Endothelial cell of umbilical vein (primary cell): ENCODE results near the gene PCBD2. TPM values are rescaled to one million over a fixed set of nuclear protein-coding genes. Genes with fewer than 3 reads are reported as not detected.

Experiments used
- BruUV-seq: library from RNA; stranded (reverse); fragments of 400-500 nt; replicated peaks from 2 replicates; lab custom pipeline; 2021; lab: Mats Ljungman, UMichigan
- CTCF ChIA-PET: fragments of 300-600, 350-600 bp; sonication (Branson Sonifier 250); formaldehyde crosslinking; loops from one replicate; lab custom pipeline; 2021; ENCODE audit warnings: antibody characterized with exemption, inconsistent platforms; lab: Charles Lee
- POLR2A ChIA-PET: fragments of 300-600, 350-600 bp; sonication (Branson Sonifier 250); formaldehyde crosslinking; loops from one replicate; lab custom pipeline; 2021; ENCODE audit warnings: antibody characterized with exemption, inconsistent platforms; lab: Charles Lee
- DNase-seq: peaks from one replicate; pipeline ENCODE4 v3.0.0-alpha.2; 2011; ENCODE audit warnings: low read depth, low spot score
- FAIRE-seq: peaks from 2 replicates; lab custom pipeline; 2011; peaks lifted over from hg19 to GRCh38; lab: Jason Lieb, UNC
- H2AFZ ChIP-seq: 2 replicates; pipeline ENCODE4 v1.6.0; 2012; ENCODE audit warnings: low read depth, low read length, control low read depth, inconsistent platforms
- H3K27ac ChIP-seq: 2 replicates; pipeline ENCODE4 v1.5.1; 2011; ENCODE audit warnings: low read depth, mild to moderate bottlenecking, control low read depth, low read length, moderate library complexity; ENCODE audit not compliant: insufficient read depth
- H3K27me3 ChIP-seq, 2 experiments: 2 replicates each; pipeline versions ENCODE4 v1.6.0 to v1.6.1; 2011; ENCODE audit warnings: low read length in 2 of 2, mixed read lengths in 1 of 2; ENCODE audit not compliant: control insufficient read depth in 2 of 2, insufficient read depth in 2 of 2
- H3K36me3 ChIP-seq, 2 experiments: 2 replicates in 1 of 2; 3 replicates in 1 of 2; pipeline ENCODE4 v1.5.1; 2011; ENCODE audit warnings: low read length in 2 of 2, mild to moderate bottlenecking in 1 of 2, moderate library complexity in 1 of 2; ENCODE audit not compliant: control insufficient read depth in 2 of 2, insufficient read depth in 2 of 2; ENCODE audit errors: extremely low read depth in 1 of 2
- H3K4me1 ChIP-seq: 3 replicates; pipeline ENCODE4 v1.5.1; 2011; ENCODE audit warnings: mild to moderate bottlenecking, low read length; ENCODE audit not compliant: control insufficient read depth, insufficient read depth; ENCODE audit errors: extremely low read depth
- H3K4me2 ChIP-seq: 2 replicates; pipeline ENCODE4 v1.6.1; 2011; ENCODE audit warnings: low read length, control low read depth, mixed read lengths; ENCODE audit not compliant: insufficient read depth
- H3K4me3 ChIP-seq, 3 experiments: fragments of 200-600 bp in 1 of 3; sonication (generic), shearing (Covaris generic) in 1 of 3; replicated peaks in 1 of 3; 2 replicates each; pipeline ENCODE4 v1.5.1; 2011 to 2016; ENCODE audit warnings: control low read depth in 3 of 3, low read length in 3 of 3, mild to moderate bottlenecking in 2 of 3, inconsistent platforms in 1 of 3, low read depth in 1 of 3, moderate library complexity in 1 of 3; ENCODE audit not compliant: insufficient read depth in 1 of 3
- H3K79me2 ChIP-seq: 2 replicates; pipeline ENCODE4 v1.6.0; 2012; ENCODE audit warnings: low read length, inconsistent platforms; ENCODE audit not compliant: control insufficient read depth, insufficient read depth
- H3K9ac ChIP-seq: replicated peaks from 2 replicates; pipeline ENCODE3; 2011; ENCODE audit warnings: low read length, control low read depth; ENCODE audit not compliant: insufficient read depth; ENCODE audit errors: extremely low read depth
- H3K9me1 ChIP-seq: replicated peaks from 3 replicates; pipeline ENCODE4 v1.6.0; 2011; ENCODE audit warnings: mild to moderate bottlenecking, low read length; ENCODE audit not compliant: control insufficient read depth, insufficient read depth; ENCODE audit errors: extremely low read depth
- H3K9me3 ChIP-seq: replicated peaks from 2 replicates; pipeline ENCODE4 v1.5.1; 2012; ENCODE audit warnings: low read length, inconsistent platforms; ENCODE audit not compliant: control insufficient read depth, insufficient read depth
- H4K20me1 ChIP-seq: replicated peaks from 2 replicates; pipeline ENCODE3; 2011; ENCODE audit warnings: mild to moderate bottlenecking, low read length; ENCODE audit not compliant: control insufficient read depth, insufficient read depth; ENCODE audit errors: extremely low read depth
- CTCF ChIP-seq, 2 donors: IDR thresholded peaks; 1 replicate in 1 of 2; 2 replicates in 1 of 2; pipeline ENCODE4 v1.5.1; 2011; ENCODE audit warnings: low read length in 2 of 2, mild to moderate bottlenecking in 2 of 2, moderate library complexity in 2 of 2, control low read depth in 1 of 2, inconsistent platforms in 1 of 2, low read depth in 1 of 2; ENCODE audit not compliant: insufficient read depth in 1 of 2; ENCODE audit errors: extremely low read depth in 1 of 2
- EZH2 ChIP-seq: IDR thresholded peaks from 2 replicates; pipeline ENCODE4 v1.6.1; 2012; ENCODE audit warnings: borderline replicate concordance, low read depth, mild to moderate bottlenecking, moderate library complexity, low read length, inconsistent platforms; ENCODE audit not compliant: severe bottlenecking
- FOS ChIP-seq: IDR thresholded peaks from 2 replicates; pipeline ENCODE4 v1.6.1; 2011; ENCODE audit warnings: mild to moderate bottlenecking, low read length, moderate library complexity, borderline replicate concordance; ENCODE audit not compliant: insufficient read depth
- GATA2 ChIP-seq: IDR thresholded peaks from 2 replicates; pipeline ENCODE4 v1.7.0; 2011; ENCODE audit warnings: low read depth, mild to moderate bottlenecking, moderate library complexity, mixed read lengths, low read length; ENCODE audit not compliant: insufficient read length, insufficient read depth
- JUN ChIP-seq: IDR thresholded peaks from 2 replicates; pipeline ENCODE4 v1.6.1; 2011; ENCODE audit warnings: borderline replicate concordance, low read depth; ENCODE audit not compliant: insufficient read length, insufficient read depth
- MAX ChIP-seq: IDR thresholded peaks from 2 replicates; pipeline ENCODE4 v1.6.1; 2011; ENCODE audit not compliant: insufficient read depth, insufficient read length
- MYC ChIP-seq: IDR thresholded peaks from one replicate; pipeline ENCODE4 v1.6.1; 2011; ENCODE audit warnings: mild to moderate bottlenecking, low read depth, low read length
- POLR2A ChIP-seq: IDR thresholded peaks from 2 replicates; pipeline ENCODE4 v1.6.1; 2012; ENCODE audit warnings: low read depth, mild to moderate bottlenecking, control low read depth, low read length
- POLR2AphosphoS5 ChIP-seq: IDR thresholded peaks from 2 replicates; pipeline ENCODE4 v1.6.1; 2012; ENCODE audit warnings: low read depth, mild to moderate bottlenecking, control low read depth, low read length, moderate library complexity; ENCODE audit not compliant: insufficient read depth
- dilution Hi-C: fragments of 300-500 bp; cut with MboI; formaldehyde crosslinking; loops from one replicate; pipeline ENCODE4 v1.15.0; 2019; ENCODE audit warnings: low sequenced_read_pairs; ENCODE audit not compliant: extremely low pct_ligation_motif_present
- intact Hi-C: fragments of 100-400 bp; cut with micrococcal nuclease; formaldehyde crosslinking; loops from one replicate; pipeline ENCODE4 v1.10.0; 2022
- polyA plus RNA-seq, 4 experiments: library from polyadenylated mRNA; depleted of rRNA in 3 of 4; stranded (reverse) in 3 of 4; unstranded in 1 of 4; fragments of >200 nt; gene quantifications; 2 replicates each; pipeline versions ENCODE4 v1.2.1 to v1.2.3, GENCODE V29; 2011 to 2012; ENCODE audit warnings: missing spikeins in 1 of 4
- total RNA-seq: library from RNA; stranded (reverse); gene quantifications from 2 replicates; pipeline ENCODE4 v1.2.3, GENCODE V29; 2021

Gene PCBD2
- total and polyA plus RNA-seq, 2 donors (not counting 3 experiments of a cell fraction or from before 2014, with no cell fraction given) = 4.0 to 10.7 TPM

- TF ChIP-seq JUN (no peak), FOS (no peak), EZH2 (no peak), CTCF (IDR thresholded peaks at IDR 0.05; ENCODE audit: extremely low read depth in 1 of 2, insufficient read depth in 1 of 2, low read depth in 1 of 2, low read length in 2 of 2) (no peak), MAX (no peak)
- BruUV-seq = no TSS peak
- ChIA-PET POLR2A (no interaction called here), CTCF (no interaction called here)
- Histone ChIP-seq H3K27ac (no peak overlapping the region), H3K4me3 (no peak overlapping the region), H3K9ac (no peak overlapping the region), H3K79me2 (no peaks in the 10 kb centered on the region), H3K4me2 (no peak overlapping the region), H3K36me3 (no peaks in the 10 kb centered on the region), H2AFZ (no peak overlapping the region), H3K27me3 (no peaks in the 10 kb centered on the region), H3K9me1 (no peaks in the 10 kb centered on the region), H4K20me1 (no peaks in the 10 kb centered on the region), H3K4me1 (no peaks in the 10 kb centered on the region), H3K9me3 (no peaks in the 10 kb centered on the region)
- DNase-seq (no peak), FAIRE-seq (no peak)
- intact Hi-C loops (no loop called here), dilution Hi-C loops (no loop called here)
Observed at GRCh38 chr5:134939500-134939899, 34.6 kb downstream of the PCBD2 start.

GRCh38 chr5:134943547-134943946, 38.6 kb downstream of the PCBD2 start:
- no peak for FAIRE-seq
- no peak overlapping the region for H3K27ac ChIP-seq
- H3K9me1 ChIP-seq = no peaks in the 10 kb centered on the region
- no peaks in the 10 kb centered on the region for H3K4me1 ChIP-seq
- no peak for DNase-seq
- no TSS peak for BruUV-seq
- H3K36me3 ChIP-seq = no peaks in the 10 kb centered on the region
- ChIA-PET POLR2A (no interaction called here), CTCF (no interaction called here)
- H3K79me2 ChIP-seq = no peaks in the 10 kb centered on the region
- no peak overlapping the region for H2AFZ ChIP-seq
- no peaks in the 10 kb centered on the region for H3K27me3 ChIP-seq
- H4K20me1 ChIP-seq = no peaks in the 10 kb centered on the region
- TF ChIP-seq JUN = no peak
- TF ChIP-seq CTCF (IDR thresholded peaks at IDR 0.05; ENCODE audit: extremely low read depth in 1 of 2, insufficient read depth in 1 of 2, low read depth in 1 of 2, low read length in 2 of 2) = no peak
- no peak for TF ChIP-seq GATA2
- no peak for TF ChIP-seq EZH2
- TF ChIP-seq POLR2A = no peak
- TF ChIP-seq MAX = no peak
- TF ChIP-seq FOS = no peak
- TF ChIP-seq POLR2AphosphoS5 = no peak
- TF ChIP-seq MYC = no peak
- no peak overlapping the region for H3K4me2 ChIP-seq
- no peak overlapping the region for H3K9ac ChIP-seq
- H3K4me3 ChIP-seq = no peak overlapping the region
- dilution Hi-C loops (no loop called here), intact Hi-C loops (no loop called here)
- H3K9me3 ChIP-seq = no peaks in the 10 kb centered on the region
